SU-DHL-6 (cell line): ENCODE measurements around the gene CNTNAP4.

Experiments
- H2AFZ ChIP-seq: fragments of 200-600 bp; sonication (generic); 2 replicates; pipeline ENCODE4 v1.6.1; 2014; ENCODE audit warnings: low read depth, mild to moderate bottlenecking, moderate library complexity, mixed read lengths, antibody characterized with exemption, low read length; ENCODE audit not compliant: severe bottlenecking
- H3F3A ChIP-seq: fragments of 200-600 bp; shearing (Covaris generic); 2 replicates; pipeline ENCODE4 v1.6.0; 2016; ENCODE audit warnings: antibody characterized with exemption, mild to moderate bottlenecking; ENCODE audit not compliant: insufficient read depth
- H3K27ac ChIP-seq: fragments of 200-600 bp; sonication (generic); 2 replicates; pipeline ENCODE4 v1.5.1; 2016; ENCODE audit warnings: low read depth, mild to moderate bottlenecking, low read length, moderate library complexity, mixed read lengths
- H3K27me3 ChIP-seq: fragments of 200-600 bp; sonication (generic), shearing (Covaris generic); 2 replicates; pipeline ENCODE4 v1.6.0; 2014; ENCODE audit warnings: mild to moderate bottlenecking, low read length
- H3K36me3 ChIP-seq: fragments of 200-600 bp; sonication (generic); 2 replicates; pipeline ENCODE4 v1.6.1; 2014; ENCODE audit warnings: mild to moderate bottlenecking, low read length, mixed read lengths
- H3K4me2 ChIP-seq: fragments of 300-600, 200-600 bp; shearing (Covaris generic), sonication (generic); 2 replicates; pipeline ENCODE4 v1.6.0; 2014; ENCODE audit warnings: low read length, low read depth, mild to moderate bottlenecking; ENCODE audit not compliant: poor library complexity, severe bottlenecking
- H3K4me3 ChIP-seq: fragments of 200-600 bp; sonication (generic); 2 replicates; pipeline ENCODE4 v1.5.1; 2014; ENCODE audit warnings: antibody characterized with exemption, low read length, mild to moderate bottlenecking, mixed read lengths; ENCODE audit not compliant: insufficient read depth, poor library complexity, severe bottlenecking
- H3K79me2 ChIP-seq: fragments of 200-600 bp; sonication (generic); 2 replicates; pipeline ENCODE4 v1.6.1; 2014; ENCODE audit warnings: mild to moderate bottlenecking, low read length, moderate library complexity; ENCODE audit not compliant: insufficient read depth
- H3K9ac ChIP-seq: fragments of 200-600 bp; sonication (generic); 2 replicates; pipeline ENCODE4 v1.7.0; 2014; ENCODE audit warnings: mild to moderate bottlenecking, low read length
- H3K9me2 ChIP-seq: fragments of 200-600 bp; sonication (generic); replicated peaks from 2 replicates; pipeline ENCODE4 v1.6.1; 2014; ENCODE audit warnings: low read length; ENCODE audit not compliant: insufficient read depth
- H3K9me3 ChIP-seq: fragments of 200-600 bp; sonication (generic); 2 replicates; pipeline ENCODE4 v1.6.1; 2014; ENCODE audit warnings: low read length, mixed read lengths; ENCODE audit not compliant: insufficient read depth
- H4K20me1 ChIP-seq: fragments of 200-600 bp; sonication (generic); 2 replicates; pipeline ENCODE4 v1.6.1; 2014; ENCODE audit warnings: low read depth, mild to moderate bottlenecking, antibody characterized with exemption, low read length, moderate library complexity, mixed read lengths
- EZH2phosphoT487 ChIP-seq: fragments of 200-600 bp; sonication (generic), shearing (Covaris generic); conservative IDR thresholded peaks from 2 replicates; pipeline ENCODE4 v1.6.1; 2018; ENCODE audit warnings: mild to moderate bottlenecking, antibody characterized with exemption, low read length, moderate library complexity, mixed read lengths
- TF ChIP-seq, protein P1 (sequence below): fragments of 200-600 bp; sonication (generic); IDR thresholded peaks from one replicate; pipeline ENCODE4 v1.5.1; 2017; ENCODE audit warnings: antibody characterized with exemption, mild to moderate bottlenecking, low read length, moderate library complexity; ENCODE audit not compliant: insufficient read depth, poor library complexity, severe bottlenecking

The CNTNAP4 gene

GRCh38 chr16:76292218-76292617, 15.0 kb downstream of the CNTNAP4 start:
- H3K79me2 ChIP-seq, result no peaks in the 10 kb centered on the region
- no peak for TF ChIP-seq EZH2phosphoT487
- TF ChIP-seq, protein P1, sequence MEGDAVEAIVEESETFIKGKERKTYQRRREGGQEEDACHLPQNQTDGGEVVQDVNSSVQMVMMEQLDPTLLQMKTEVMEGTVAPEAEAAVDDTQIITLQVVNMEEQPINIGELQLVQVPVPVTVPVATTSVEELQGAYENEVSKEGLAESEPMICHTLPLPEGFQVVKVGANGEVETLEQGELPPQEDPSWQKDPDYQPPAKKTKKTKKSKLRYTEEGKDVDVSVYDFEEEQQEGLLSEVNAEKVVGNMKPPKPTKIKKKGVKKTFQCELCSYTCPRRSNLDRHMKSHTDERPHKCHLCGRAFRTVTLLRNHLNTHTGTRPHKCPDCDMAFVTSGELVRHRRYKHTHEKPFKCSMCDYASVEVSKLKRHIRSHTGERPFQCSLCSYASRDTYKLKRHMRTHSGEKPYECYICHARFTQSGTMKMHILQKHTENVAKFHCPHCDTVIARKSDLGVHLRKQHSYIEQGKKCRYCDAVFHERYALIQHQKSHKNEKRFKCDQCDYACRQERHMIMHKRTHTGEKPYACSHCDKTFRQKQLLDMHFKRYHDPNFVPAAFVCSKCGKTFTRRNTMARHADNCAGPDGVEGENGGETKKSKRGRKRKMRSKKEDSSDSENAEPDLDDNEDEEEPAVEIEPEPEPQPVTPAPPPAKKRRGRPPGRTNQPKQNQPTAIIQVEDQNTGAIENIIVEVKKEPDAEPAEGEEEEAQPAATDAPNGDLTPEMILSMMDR, result no peak
- H3K4me3 ChIP-seq, result no peak overlapping the region
- no peak overlapping the region for H2AFZ ChIP-seq
- H3K4me2 ChIP-seq, result no peak overlapping the region
- H3K9me2 ChIP-seq, result no peaks in the 10 kb centered on the region
- no peaks in the 10 kb centered on the region for H3K27me3 ChIP-seq
- no peak overlapping the region for H3K27ac ChIP-seq
- H3K9ac ChIP-seq, result no peak overlapping the region
- no peaks in the 10 kb centered on the region for H4K20me1 ChIP-seq
- H3F3A ChIP-seq, result no peaks in the 10 kb centered on the region
- H3K9me3 ChIP-seq, result no peaks in the 10 kb centered on the region
- H3K36me3 ChIP-seq, result no peaks in the 10 kb centered on the region

DNA sequence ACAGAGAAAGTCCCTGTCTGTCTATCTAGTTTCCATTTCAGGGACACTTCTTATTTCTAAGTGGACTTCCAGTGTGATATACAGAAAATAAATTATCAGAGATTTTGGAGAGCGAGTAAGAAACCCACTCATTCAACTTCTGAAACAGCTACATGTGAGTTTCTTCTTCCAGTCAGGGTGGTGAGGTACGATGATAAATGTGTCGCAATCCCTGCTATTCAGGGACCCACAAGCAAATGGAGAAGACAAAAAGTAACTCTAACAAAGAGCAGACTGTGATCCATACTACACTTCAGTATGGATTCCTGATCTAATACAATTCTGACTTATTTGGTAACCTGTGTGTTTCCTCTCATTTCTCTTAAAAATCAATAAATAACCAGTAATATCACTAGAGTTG, 16.8 kb downstream of the CNTNAP4 start:
- H3F3A ChIP-seq, result no peaks in the 10 kb centered on the region
- no peak overlapping the region for H3K9ac ChIP-seq
- no peak overlapping the region for H3K4me2 ChIP-seq
- H3K4me3 ChIP-seq, result no peak overlapping the region
- H2AFZ ChIP-seq, result no peak overlapping the region
- no peaks in the 10 kb centered on the region for H3K9me3 ChIP-seq
- no peaks in the 10 kb centered on the region for H3K27me3 ChIP-seq
- no peaks in the 10 kb centered on the region for H3K79me2 ChIP-seq
- no peak overlapping the region for H3K27ac ChIP-seq
- no peaks in the 10 kb centered on the region for H4K20me1 ChIP-seq
- no peaks in the 10 kb centered on the region for H3K9me2 ChIP-seq
- no peaks in the 10 kb centered on the region for H3K36me3 ChIP-seq
- TF ChIP-seq, protein P1, result no peak
- no peak for TF ChIP-seq EZH2phosphoT487

GRCh38 chr16:76294396-76295214, 17.4 kb downstream of the CNTNAP4 start:
- H4K20me1 ChIP-seq, result no peaks in the 10 kb centered on the region
- H3K9me3 ChIP-seq, result no peaks in the 10 kb centered on the region
- no peak overlapping the region for H3K4me2 ChIP-seq
- no peaks in the 10 kb centered on the region for H3K79me2 ChIP-seq
- no peaks in the 10 kb centered on the region for H3K9me2 ChIP-seq
- H2AFZ ChIP-seq, result no peak overlapping the region
- TF ChIP-seq, protein P1, result no peak
- no peak for TF ChIP-seq EZH2phosphoT487
- no peaks in the 10 kb centered on the region for H3K27me3 ChIP-seq
- H3F3A ChIP-seq, result no peaks in the 10 kb centered on the region
- no peaks in the 10 kb centered on the region for H3K36me3 ChIP-seq
- H3K27ac ChIP-seq, result no peak overlapping the region
- H3K9ac ChIP-seq, result no peak overlapping the region
- no peak overlapping the region for H3K4me3 ChIP-seq
